ENCODE data around the gene EHBP1L1.
"Not testable (repeated sequence)": the region's sequence is repeated elsewhere in the genome, so short reads cannot be mapped to it uniquely, and the experiment has no call there.

GRCh38 chr11:65639228-65639597, 63.4 kb downstream of the EHBP1L1 start:
- TF ChIP-seq CTCF (IDR thresholded peaks at IDR 0.05; ENCODE audit: borderline replicate concordance, extremely low read depth, low read length, poor library complexity, severe bottlenecking); EZH2 (IDR thresholded peaks at IDR 0.05; ENCODE audit: borderline replicate concordance, low read depth, low read length, severe bottlenecking): not testable (repeated sequence)

Measured in DND-41 (cell line).